ENCODE data around the gene PPM1F. TPM values are rescaled to one million over a fixed set of nuclear protein-coding genes. Genes with fewer than 3 reads are reported as not detected.

The PPM1F gene
- total RNA-seq, 2 experiments from 2014 or later, result 18.2 to 18.8 TPM

DNA sequence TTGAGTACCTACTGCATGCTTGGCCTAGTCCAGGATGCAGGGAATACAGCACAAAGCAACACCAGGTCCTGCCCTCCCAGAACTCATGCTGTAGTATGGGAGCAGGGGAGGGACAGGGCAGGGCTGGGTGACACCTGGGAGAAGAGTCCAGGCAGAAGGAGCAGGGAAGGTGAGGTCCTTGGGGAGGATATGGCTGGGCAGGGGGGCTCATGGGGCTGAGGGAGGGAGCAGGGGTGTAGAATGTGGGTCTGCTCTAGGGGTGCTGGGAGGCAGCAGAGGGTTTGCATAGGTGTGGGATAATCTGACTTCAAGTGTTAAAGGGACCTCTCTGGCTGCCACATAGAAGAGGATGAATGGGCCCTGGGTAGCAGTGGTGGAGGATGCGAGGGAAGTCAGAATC is 25.2 kb upstream of the PPM1F start:
- CTCF ChIA-PET, result no interaction called here
- Mint-ChIP-seq H3K36me3 (ENCODE audit: low read depth) (peaks cover 8% of the 10 kb centered on the region), H3K4me1 (ENCODE audit: low read depth) (peaks cover 35% of the 10 kb centered on the region), H3K9me3 (no peaks in the 10 kb centered on the region), H3K4me3 (no peak overlapping the region), H3K27me3 (no peaks in the 10 kb centered on the region), H3K27ac (peak overlapping the region; percentile 55)
- no peak for ATAC-seq
- DNase-seq, result no peak
- TF ChIP-seq, protein P1, sequence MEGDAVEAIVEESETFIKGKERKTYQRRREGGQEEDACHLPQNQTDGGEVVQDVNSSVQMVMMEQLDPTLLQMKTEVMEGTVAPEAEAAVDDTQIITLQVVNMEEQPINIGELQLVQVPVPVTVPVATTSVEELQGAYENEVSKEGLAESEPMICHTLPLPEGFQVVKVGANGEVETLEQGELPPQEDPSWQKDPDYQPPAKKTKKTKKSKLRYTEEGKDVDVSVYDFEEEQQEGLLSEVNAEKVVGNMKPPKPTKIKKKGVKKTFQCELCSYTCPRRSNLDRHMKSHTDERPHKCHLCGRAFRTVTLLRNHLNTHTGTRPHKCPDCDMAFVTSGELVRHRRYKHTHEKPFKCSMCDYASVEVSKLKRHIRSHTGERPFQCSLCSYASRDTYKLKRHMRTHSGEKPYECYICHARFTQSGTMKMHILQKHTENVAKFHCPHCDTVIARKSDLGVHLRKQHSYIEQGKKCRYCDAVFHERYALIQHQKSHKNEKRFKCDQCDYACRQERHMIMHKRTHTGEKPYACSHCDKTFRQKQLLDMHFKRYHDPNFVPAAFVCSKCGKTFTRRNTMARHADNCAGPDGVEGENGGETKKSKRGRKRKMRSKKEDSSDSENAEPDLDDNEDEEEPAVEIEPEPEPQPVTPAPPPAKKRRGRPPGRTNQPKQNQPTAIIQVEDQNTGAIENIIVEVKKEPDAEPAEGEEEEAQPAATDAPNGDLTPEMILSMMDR (IDR thresholded peaks at IDR 0.05), result no peak
- POLR2A ChIA-PET, result no interaction called here
- intact Hi-C loops (cut with micrococcal nuclease), result no loop called here

DNA sequence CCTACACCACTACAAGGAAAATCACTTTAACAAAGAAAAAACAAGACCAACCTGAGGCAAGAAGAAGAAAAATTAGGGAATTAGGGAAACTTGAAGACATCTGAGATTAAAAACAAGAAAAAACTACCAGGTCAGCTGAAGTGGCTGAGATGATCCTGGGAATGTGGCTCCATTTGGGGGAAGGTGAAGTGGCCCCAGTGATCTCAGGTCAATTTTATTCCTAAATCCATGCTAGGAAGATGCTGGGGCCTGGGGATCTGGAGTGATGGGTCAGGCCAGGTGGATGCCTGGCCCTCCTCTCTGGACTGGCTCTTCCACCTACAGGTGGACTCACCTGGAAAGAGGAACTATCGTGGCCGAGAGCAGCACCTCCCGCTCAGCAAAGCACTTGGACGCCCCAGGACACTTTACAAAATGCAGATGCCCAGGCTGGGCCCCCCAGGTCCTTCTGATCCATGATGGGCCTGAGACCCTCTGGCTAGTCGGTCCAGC is 23.3 kb upstream of the PPM1F start:
- H3K4me1 Mint-ChIP-seq (ENCODE audit: low read depth), result peaks cover 22% of the 10 kb centered on the region
- no peak overlapping the region for H3K4me3 Mint-ChIP-seq
- intact Hi-C loops (cut with micrococcal nuclease), result no loop called here
- DNase-seq (no peak), ATAC-seq (no peak)
- no peak overlapping the region for H3K27ac Mint-ChIP-seq
- H3K27me3 Mint-ChIP-seq, result no peaks in the 10 kb centered on the region
- peaks cover 15% of the 10 kb centered on the region for H3K36me3 Mint-ChIP-seq (ENCODE audit: low read depth)
- no peaks in the 10 kb centered on the region for H3K9me3 Mint-ChIP-seq
- CTCF ChIA-PET, result no interaction called here
- TF ChIP-seq, protein P1 (IDR thresholded peaks at IDR 0.05), result no peak
- POLR2A ChIA-PET, result no interaction called here

DNA sequence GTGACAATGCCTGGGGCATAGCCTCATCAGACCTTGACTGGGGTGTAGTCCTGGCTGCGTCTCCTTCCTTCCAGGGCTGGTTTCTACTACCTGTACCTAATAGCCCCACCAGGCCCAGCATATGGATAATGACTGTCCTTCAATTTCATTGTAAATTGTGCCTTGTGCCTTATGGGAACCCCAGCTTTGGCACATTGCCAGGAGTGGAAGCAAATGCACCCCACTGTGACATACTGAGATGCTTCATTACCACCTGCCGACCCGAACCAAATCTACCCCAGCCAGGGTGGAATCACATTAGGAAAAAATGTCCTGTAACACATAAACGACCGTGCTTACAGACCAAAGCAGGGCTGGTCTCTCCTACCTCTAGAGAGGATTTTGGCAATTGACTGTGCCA is 22.6 kb upstream of the PPM1F start:
- Mint-ChIP-seq H3K27me3 (no peaks in the 10 kb centered on the region), H3K36me3 (ENCODE audit: low read depth) (peaks cover 19% of the 10 kb centered on the region), H3K4me1 (ENCODE audit: low read depth) (peaks cover 16% of the 10 kb centered on the region), H3K9me3 (no peaks in the 10 kb centered on the region), H3K27ac (no peak overlapping the region), H3K4me3 (no peak overlapping the region)
- intact Hi-C loops (cut with micrococcal nuclease), result no loop called here
- ATAC-seq, result no peak
- no peak for DNase-seq
- ChIA-PET POLR2A (no interaction called here), CTCF (no interaction called here)
- TF ChIP-seq, protein P1 (IDR thresholded peaks at IDR 0.05), result no peak

DNA sequence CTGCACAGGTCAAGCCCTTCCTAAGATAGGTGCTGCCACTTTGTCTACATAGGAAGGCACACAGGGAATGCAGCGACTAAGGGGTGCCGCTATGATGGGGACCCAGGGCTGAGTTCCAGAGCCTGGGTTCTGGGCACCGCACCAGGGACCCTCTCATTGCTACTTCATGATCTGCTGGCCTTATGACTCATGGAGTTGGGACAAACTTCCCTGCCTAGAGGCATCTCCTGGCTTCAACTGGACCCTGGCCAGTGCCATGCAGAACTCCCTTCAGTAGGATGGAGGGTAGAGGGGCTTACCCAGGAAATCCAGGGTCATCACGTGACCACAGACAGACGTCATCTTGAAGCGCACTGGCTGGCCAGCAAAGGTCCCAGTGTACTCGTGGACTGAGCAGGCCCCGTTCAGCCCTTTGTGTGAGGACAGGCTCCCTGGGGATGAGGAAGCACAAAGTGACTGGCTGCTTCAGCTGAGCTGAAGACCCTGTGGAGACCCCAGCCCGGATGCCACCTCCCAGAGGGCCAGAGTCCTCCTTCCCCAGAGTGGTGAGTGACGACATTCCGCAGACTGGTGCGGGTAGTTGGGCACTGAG is 21.5 kb upstream of the PPM1F start:
- POLR2A ChIA-PET, result no interaction called here

DNA sequence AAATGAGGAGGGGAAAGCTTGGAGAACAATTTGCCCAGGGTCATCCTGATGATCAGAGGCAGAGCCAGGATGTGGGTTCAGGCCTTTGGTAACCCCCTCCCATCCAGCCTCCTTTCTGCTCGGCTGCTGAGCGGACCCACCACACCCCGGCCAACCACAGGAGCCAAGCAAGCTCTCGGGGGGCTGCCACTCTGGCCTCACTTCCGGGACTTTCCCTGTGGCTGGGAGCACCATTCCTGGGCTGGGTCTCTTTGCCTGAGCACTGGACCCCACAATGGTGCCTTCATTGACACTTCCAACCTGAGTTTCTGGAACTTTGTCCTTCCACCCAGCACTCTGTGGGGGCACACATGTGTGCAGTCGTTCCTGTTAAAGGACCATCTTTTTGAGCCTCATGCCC is 20.2 kb upstream of the PPM1F start:
- Mint-ChIP-seq H3K27ac (no peak overlapping the region), H3K9me3 (no peaks in the 10 kb centered on the region), H3K4me1 (ENCODE audit: low read depth) (no peaks in the 10 kb centered on the region), H3K36me3 (ENCODE audit: low read depth) (peaks cover 30% of the 10 kb centered on the region), H3K27me3 (no peaks in the 10 kb centered on the region), H3K4me3 (no peak overlapping the region)
- ChIA-PET POLR2A (interaction anchor here (0.8 to 1.8 kb wide), 2 partner anchors 9 to 35 kb away, joined by 3 to 14 read pairs; partner anchors contain the start of gene TOP3B), CTCF (interaction anchor here (0.7 to 3.0 kb wide), 25 partner anchors 8 to 275 kb away, joined by 3 to 27 read pairs (median 4); partner anchors contain the start of genes PPM1F and TOP3B)
- DNase-seq (no peak), ATAC-seq (no peak)
- TF ChIP-seq, protein P1 (IDR thresholded peaks at IDR 0.05), result no peak
- intact Hi-C loops (cut with micrococcal nuclease), result no loop called here

More for the DNA sequence above, 21.5 kb upstream of the PPM1F start:
- ATAC-seq (no peak), DNase-seq (no peak)
- intact Hi-C loops (cut with micrococcal nuclease), result no loop called here
- TF ChIP-seq, protein P1 (IDR thresholded peaks at IDR 0.05), result no peak
- Mint-ChIP-seq H3K4me1 (ENCODE audit: low read depth) (peaks cover 9% of the 10 kb centered on the region), H3K27me3 (no peaks in the 10 kb centered on the region), H3K9me3 (no peaks in the 10 kb centered on the region), H3K36me3 (ENCODE audit: low read depth) (peaks cover 22% of the 10 kb centered on the region), H3K27ac (no peak overlapping the region), H3K4me3 (no peak overlapping the region)
- CTCF ChIA-PET, result no interaction called here

All from activated CD8-positive, alpha-beta T cell treated with anti-CD3 and anti-CD28 coated beads for 36 hours (primary cell).